Uterus (tissue), 2 donors: ENCODE measurements around the gene ASIP.
"Not testable (repeated sequence)": the region's sequence is repeated elsewhere in the genome, so short reads cannot be mapped to it uniquely, and the experiment has no call there.

ENCODE experiments used
- POLR2A ChIP-seq, 2 donors: fragments of 450-650 bp; IDR thresholded peaks; one replicate each; pipeline ENCODE4 v1.6.1; 2016; ENCODE audit warnings: antibody characterized with exemption in 2 of 2, mild to moderate bottlenecking in 1 of 2, moderate library complexity in 1 of 2
- TF ChIP-seq, protein P1 (sequence below), 4 experiments: fragments of 200-600 bp in 2 of 4; fragments of 450-650 bp in 2 of 4; sonication (generic) in 2 of 4; IDR thresholded peaks; one replicate each; pipeline ENCODE4 v1.5.1; 2016 to 2019; ENCODE audit warnings: antibody characterized with exemption in 4 of 4, mild to moderate bottlenecking in 2 of 4, moderate library complexity in 1 of 4

DNA sequence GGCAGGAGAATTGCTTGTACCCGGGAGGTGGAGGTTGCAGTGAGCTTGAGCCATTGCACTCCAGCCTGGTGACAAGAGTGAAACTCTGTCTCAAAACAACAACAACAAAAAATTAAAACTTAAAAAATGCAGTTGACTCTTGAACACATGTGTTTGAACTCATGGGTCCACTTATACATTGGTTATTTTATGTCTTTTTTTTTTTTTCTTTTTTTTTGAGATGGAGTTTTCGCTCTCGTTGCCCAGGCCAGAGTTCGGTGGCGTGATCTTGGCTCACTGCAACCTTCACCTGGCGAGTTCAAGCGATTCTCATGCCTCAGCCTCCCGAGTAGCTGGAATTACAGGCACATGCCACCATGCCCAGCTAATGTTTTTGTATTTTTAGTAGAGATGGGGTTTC is 22.2 kb downstream of the ASIP start:
- TF ChIP-seq, protein P1, sequence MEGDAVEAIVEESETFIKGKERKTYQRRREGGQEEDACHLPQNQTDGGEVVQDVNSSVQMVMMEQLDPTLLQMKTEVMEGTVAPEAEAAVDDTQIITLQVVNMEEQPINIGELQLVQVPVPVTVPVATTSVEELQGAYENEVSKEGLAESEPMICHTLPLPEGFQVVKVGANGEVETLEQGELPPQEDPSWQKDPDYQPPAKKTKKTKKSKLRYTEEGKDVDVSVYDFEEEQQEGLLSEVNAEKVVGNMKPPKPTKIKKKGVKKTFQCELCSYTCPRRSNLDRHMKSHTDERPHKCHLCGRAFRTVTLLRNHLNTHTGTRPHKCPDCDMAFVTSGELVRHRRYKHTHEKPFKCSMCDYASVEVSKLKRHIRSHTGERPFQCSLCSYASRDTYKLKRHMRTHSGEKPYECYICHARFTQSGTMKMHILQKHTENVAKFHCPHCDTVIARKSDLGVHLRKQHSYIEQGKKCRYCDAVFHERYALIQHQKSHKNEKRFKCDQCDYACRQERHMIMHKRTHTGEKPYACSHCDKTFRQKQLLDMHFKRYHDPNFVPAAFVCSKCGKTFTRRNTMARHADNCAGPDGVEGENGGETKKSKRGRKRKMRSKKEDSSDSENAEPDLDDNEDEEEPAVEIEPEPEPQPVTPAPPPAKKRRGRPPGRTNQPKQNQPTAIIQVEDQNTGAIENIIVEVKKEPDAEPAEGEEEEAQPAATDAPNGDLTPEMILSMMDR (IDR thresholded peaks at IDR 0.05) = not testable (repeated sequence)
- not testable (repeated sequence) for TF ChIP-seq POLR2A (IDR thresholded peaks at IDR 0.05)
